Tibial artery (tissue), 4 donors: Measurements from ENCODE around the gene CDC26.

Experiments
- DNase-seq, 2 donors: peaks; one replicate each; pipeline ENCODE4 v3.0.0-alpha.2; 2019
- H3K27ac ChIP-seq, 2 donors: fragments of 200-600 bp; sonication (generic) in 1 of 2; 1 replicate in 1 of 2; 2 replicates in 1 of 2; pipeline ENCODE4 v1.5.1; 2018 to 2019; ENCODE audit warnings: mild to moderate bottlenecking in 1 of 2
- H3K27me3 ChIP-seq, 2 donors: fragments of 200-600 bp; sonication (generic) in 1 of 2; one replicate each; pipeline versions ENCODE4 v1.5.1 to v1.6.0; 2016 to 2019
- H3K36me3 ChIP-seq, 3 donors: fragments of 200-600 bp; sonication (generic) in 2 of 3; one replicate each; pipeline ENCODE4 v1.5.1; 2016 to 2019; ENCODE audit warnings: mild to moderate bottlenecking in 2 of 3
- H3K4me1 ChIP-seq, 4 donors: fragments of 200-600 bp; sonication (generic) in 2 of 4; 1 replicate in 3 of 4; 2 replicates in 1 of 4; pipeline ENCODE4 v1.5.1; 2016 to 2019
- H3K4me3 ChIP-seq, 2 donors: fragments of 200-600 bp; sonication (generic) in 1 of 2; 1 replicate in 1 of 2; 2 replicates in 1 of 2; pipeline ENCODE4 v1.5.1; 2018 to 2019; ENCODE audit warnings: mild to moderate bottlenecking in 2 of 2
- H3K9me3 ChIP-seq, 3 donors: fragments of 200-600 bp; sonication (generic) in 1 of 3; one replicate each; pipeline ENCODE4 v1.5.1; 2016 to 2019
- intact Hi-C: fragments of 100-400 bp; cut with DNase I; formaldehyde crosslinking; loops from one replicate; pipeline ENCODE4 v1.15.0; 2023; ENCODE audit warnings: low total_unique reads
- TF ChIP-seq, protein P1 (sequence below), 2 experiments: fragments of 200-600 bp in 1 of 2; fragments of 450-650 bp in 1 of 2; IDR thresholded peaks; one replicate each; pipeline ENCODE4 v1.5.1; 2017 to 2019; ENCODE audit warnings: antibody characterized with exemption in 2 of 2, mild to moderate bottlenecking in 1 of 2, moderate library complexity in 1 of 2

The CDC26 gene

DNA sequence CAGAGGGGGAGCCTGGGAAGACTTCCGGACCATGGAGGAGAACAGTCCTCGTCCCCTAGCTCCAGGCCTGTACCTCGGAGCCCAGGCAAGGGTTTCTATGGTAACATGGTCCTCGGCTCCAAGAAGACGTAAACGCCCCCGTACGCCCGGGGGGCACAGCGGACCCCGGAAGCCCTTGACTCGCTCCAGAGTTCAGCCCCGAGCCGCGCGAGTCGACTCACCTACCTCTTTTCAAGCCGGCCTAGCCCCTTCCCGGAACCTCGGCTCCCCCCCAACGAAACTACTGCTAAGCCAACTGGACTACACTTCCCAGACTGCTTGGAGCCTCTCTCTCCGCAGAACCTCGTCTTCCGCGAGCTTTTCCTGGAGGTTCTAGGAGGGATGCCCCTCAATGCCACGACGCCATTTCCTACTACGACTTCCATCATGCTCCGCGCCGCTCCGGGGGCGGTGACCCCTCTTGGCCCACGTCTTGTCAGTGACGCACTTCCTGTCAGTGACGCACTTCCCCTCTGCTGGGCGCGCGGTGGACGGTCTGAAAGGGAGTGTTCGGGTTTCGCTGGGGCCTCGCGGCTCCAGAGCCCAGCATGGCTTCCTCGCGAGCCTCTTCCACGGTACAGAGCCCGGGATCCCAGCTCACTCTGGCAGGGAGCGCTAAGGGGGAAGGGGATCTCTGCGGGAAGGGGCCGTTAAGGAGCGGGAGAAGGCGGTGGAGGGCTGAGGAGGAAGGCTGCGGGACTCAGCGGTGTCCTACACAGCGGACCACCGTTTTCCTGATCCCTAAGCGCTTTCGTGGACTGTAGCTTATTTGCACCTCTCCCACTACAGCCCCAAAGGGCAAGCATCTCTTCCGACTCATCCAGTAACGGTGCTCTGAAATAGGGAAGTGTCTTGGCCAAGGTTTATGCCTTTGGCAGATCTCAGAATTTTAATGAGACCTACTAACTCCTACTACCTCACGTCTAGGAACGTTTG, at the start of gene CDC26, which contains the start of gene PRPF4:
Gene CDC26 (minus strand): TSS at position 416 of the 975 bp plus-strand sequence. CDS start 3,065 bp downstream, outside the sequence.
Gene PRPF4 (plus strand): TSS at position 502 of the 975 bp plus-strand sequence. CDS start 86 bp downstream, at position 588.
- DNase-seq = peak; percentile 97 to 98
- TF ChIP-seq, protein P1, sequence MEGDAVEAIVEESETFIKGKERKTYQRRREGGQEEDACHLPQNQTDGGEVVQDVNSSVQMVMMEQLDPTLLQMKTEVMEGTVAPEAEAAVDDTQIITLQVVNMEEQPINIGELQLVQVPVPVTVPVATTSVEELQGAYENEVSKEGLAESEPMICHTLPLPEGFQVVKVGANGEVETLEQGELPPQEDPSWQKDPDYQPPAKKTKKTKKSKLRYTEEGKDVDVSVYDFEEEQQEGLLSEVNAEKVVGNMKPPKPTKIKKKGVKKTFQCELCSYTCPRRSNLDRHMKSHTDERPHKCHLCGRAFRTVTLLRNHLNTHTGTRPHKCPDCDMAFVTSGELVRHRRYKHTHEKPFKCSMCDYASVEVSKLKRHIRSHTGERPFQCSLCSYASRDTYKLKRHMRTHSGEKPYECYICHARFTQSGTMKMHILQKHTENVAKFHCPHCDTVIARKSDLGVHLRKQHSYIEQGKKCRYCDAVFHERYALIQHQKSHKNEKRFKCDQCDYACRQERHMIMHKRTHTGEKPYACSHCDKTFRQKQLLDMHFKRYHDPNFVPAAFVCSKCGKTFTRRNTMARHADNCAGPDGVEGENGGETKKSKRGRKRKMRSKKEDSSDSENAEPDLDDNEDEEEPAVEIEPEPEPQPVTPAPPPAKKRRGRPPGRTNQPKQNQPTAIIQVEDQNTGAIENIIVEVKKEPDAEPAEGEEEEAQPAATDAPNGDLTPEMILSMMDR (IDR thresholded peaks at IDR 0.05) = peak in 1 of 2 experiments; percentile 23
- Histone ChIP-seq H3K4me1 (peaks cover 0 to 28% (median 18%) of the 10 kb centered on the region in 4 donors), H3K27me3 (no peaks in the 10 kb centered on the region), H3K9me3 (no peaks in the 10 kb centered on the region), H3K4me3 (peak within 1 kb of the TSS; percentile 87 to 93), H3K36me3 (peaks cover 39 to 58% (median 54%) of the 10 kb centered on the region in 3 donors), H3K27ac (peak within 1 kb of the TSS; percentile 87 to 93)
- intact Hi-C loops = loop anchor here (5.0 to 10.0 kb wide), 3 partner anchors 51 to 379 kb away; partner anchors contain the start of genes ALAD, FKBP15 and SLC31A1

DNA sequence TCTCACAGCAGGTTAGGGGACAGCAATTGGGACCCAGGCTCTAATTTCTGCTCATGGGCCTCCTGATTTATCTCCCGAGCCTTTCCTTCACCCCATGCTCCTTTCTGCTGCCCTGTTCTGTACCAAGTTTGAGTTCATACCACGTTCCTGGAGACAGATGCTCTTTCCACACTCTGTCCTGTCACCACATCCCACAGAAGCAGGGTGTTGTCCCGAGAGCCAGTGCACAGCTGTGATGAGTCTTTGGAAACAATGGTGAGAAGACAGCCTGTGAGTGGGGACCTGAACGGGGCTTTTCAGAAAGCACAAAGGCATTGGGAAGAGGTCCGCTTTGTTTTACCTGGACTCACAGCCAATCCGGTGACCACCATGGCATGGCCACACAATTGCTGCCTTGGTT, 47.3 kb upstream of the CDC26 start:
- Histone ChIP-seq H3K4me1 (no peaks in the 10 kb centered on the region), H3K27ac (no peak overlapping the region), H3K4me3 (no peak overlapping the region), H3K9me3 (no peaks in the 10 kb centered on the region), H3K27me3 (no peaks in the 10 kb centered on the region), H3K36me3 (peaks cover 0 to 34% (median 7%) of the 10 kb centered on the region in 3 donors)
- intact Hi-C loops = no loop called here
- DNase-seq = no peak
- TF ChIP-seq, protein P1 (IDR thresholded peaks at IDR 0.05) = no peak

DNA sequence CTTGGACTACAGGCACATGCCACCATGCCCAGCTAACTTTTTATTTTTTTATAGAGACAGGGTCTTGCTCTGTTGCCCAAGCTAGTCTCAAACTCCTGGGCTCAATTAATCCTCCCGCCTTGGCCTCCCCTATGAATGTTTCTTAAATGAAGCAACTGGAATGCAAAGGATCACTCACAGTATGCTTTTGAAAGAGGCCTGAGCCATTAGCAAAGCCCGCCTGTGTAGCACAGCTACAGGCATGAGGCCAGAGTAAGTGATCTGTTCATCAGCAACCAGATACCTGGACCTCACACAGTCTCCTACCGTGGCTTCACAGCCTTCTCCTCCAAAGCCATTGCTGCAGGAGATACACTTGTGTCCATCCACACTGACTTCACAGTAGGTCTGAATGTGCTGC, 44.7 kb upstream of the CDC26 start:
- no peaks in the 10 kb centered on the region for H3K27me3 ChIP-seq
- peaks cover 0 to 49% (median 7%) of the 10 kb centered on the region in 3 donors for H3K36me3 ChIP-seq
- no peaks in the 10 kb centered on the region for H3K9me3 ChIP-seq
- H3K4me3 ChIP-seq = no peak overlapping the region
- intact Hi-C loops = no loop called here
- no peak overlapping the region for H3K27ac ChIP-seq
- H3K4me1 ChIP-seq = peaks cover 0 to 11% (median 0%) of the 10 kb centered on the region in 4 donors
- TF ChIP-seq, protein P1 (IDR thresholded peaks at IDR 0.05) = no peak
- no peak for DNase-seq

- Histone ChIP-seq H3K4me1 (peaks cover 0 to 11% (median 0%) of the 10 kb centered on the region in 4 donors), H3K36me3 (peaks cover 0 to 49% (median 7%) of the 10 kb centered on the region in 3 donors), H3K4me3 (no peak overlapping the region), H3K27me3 (no peaks in the 10 kb centered on the region), H3K27ac (no peak overlapping the region), H3K9me3 (no peaks in the 10 kb centered on the region)
- no peak for DNase-seq
- intact Hi-C loops = loop anchor here (10.0 kb wide), 1 partner anchor 56 kb away; the partner anchor contains the start of gene HDHD3
- TF ChIP-seq, protein P1 (IDR thresholded peaks at IDR 0.05) = no peak
Observed at GRCh38 chr9:113319054-113319453, 43.7 kb upstream of the CDC26 start.

GRCh38 chr9:113317777-113318176, 42.4 kb upstream of the CDC26 start:
- TF ChIP-seq, protein P1 (IDR thresholded peaks at IDR 0.05) = peak; percentile 13 to 17
- intact Hi-C loops = loop anchor here (10.0 kb wide), 1 partner anchor 57 kb away; the partner anchor contains the start of gene HDHD3
- Histone ChIP-seq H3K4me1 (peaks cover 0 to 11% (median 0%) of the 10 kb centered on the region in 4 donors), H3K27ac (no peak overlapping the region), H3K4me3 (no peak overlapping the region), H3K9me3 (no peaks in the 10 kb centered on the region), H3K36me3 (peaks cover 0 to 49% (median 7%) of the 10 kb centered on the region in 3 donors), H3K27me3 (no peaks in the 10 kb centered on the region)
- no peak for DNase-seq
